Stimulated activated CD8-positive, alpha-beta memory T cell treated with anti-CD3 and anti-CD28 coated beads, Interleukin-4, amount 100 ng/mL, for 48 hours (primary cell): ENCODE data around the gene GPC1.

Source experiments
- DNase-seq: peaks from one replicate; pipeline ENCODE4 v3.0.0-alpha.2; 2020

The GPC1 gene

GRCh38 chr2:240445961-240446663 lies 10.6 kb downstream of the GPC1 start:
- DNase-seq: no peak

GRCh38 chr2:240446664-240447175 lies 11.3 kb downstream of the GPC1 start:
- no peak for DNase-seq

GRCh38 chr2:240447331-240447730 lies 11.9 kb downstream of the GPC1 start:
- no peak for DNase-seq

- no peak for DNase-seq
Observed at GRCh38 chr2:240447934-240448333, 12.5 kb downstream of the GPC1 start.

GRCh38 chr2:240448387-240449274 lies 13.2 kb downstream of the GPC1 start:
- no peak for DNase-seq

- no peak for DNase-seq
Observed at GRCh38 chr2:240449764-240450531, 14.5 kb downstream of the GPC1 start.

- no peak for DNase-seq
Observed at GRCh38 chr2:240450532-240451107, 15.2 kb downstream of the GPC1 start.

- no peak for DNase-seq
Observed at GRCh38 chr2:240451108-240451611, 15.7 kb downstream of the GPC1 start.

GRCh38 chr2:240451791-240452461 lies 16.5 kb downstream of the GPC1 start:
- DNase-seq: no peak

GRCh38 chr2:240452462-240453256 lies 17.2 kb downstream of the GPC1 start:
- DNase-seq: no peak

- DNase-seq: no peak
Observed at GRCh38 chr2:240453461-240454105, 18.1 kb downstream of the GPC1 start.

GRCh38 chr2:240454106-240454901 lies 18.8 kb downstream of the GPC1 start:
- no peak for DNase-seq

GRCh38 chr2:240455272-240455646 lies 19.8 kb downstream of the GPC1 start:
- DNase-seq: no peak

- DNase-seq: no peak
Observed at GRCh38 chr2:240455647-240456446, 20.4 kb downstream of the GPC1 start.

GRCh38 chr2:240456447-240457222 lies 21.2 kb downstream of the GPC1 start:
- no peak for DNase-seq

GRCh38 chr2:240457223-240458043 lies 22.0 kb downstream of the GPC1 start:
- DNase-seq: no peak
